ENCODE results near the gene ETFA.
"Not testable (repeated sequence)": the region's sequence is repeated elsewhere in the genome, so short reads cannot be mapped to it uniquely, and the experiment has no call there.

The ETFA gene

GRCh38 chr15:76324066-76324465 is 12.8 kb upstream of the ETFA start:
- no peak for DNase-seq

- DNase-seq, result no peak
These were observed 10.3 kb upstream of the ETFA start for GRCh38 chr15:76321602-76322001.

- DNase-seq, result no peak
These were observed 9.9 kb upstream of the ETFA start for GRCh38 chr15:76321171-76321570.

GRCh38 chr15:76320012-76320411 is 8.7 kb upstream of the ETFA start:
- DNase-seq, result no peak

- DNase-seq, result no peak
These were observed 2.5 kb upstream of the ETFA start for GRCh38 chr15:76313731-76314130.

- not testable (repeated sequence) for DNase-seq
These were observed 1.9 kb upstream of the ETFA start for GRCh38 chr15:76313175-76313567.

GRCh38 chr15:76312540-76313174 is 1.4 kb upstream of the ETFA start:
- peak; percentile 24 for DNase-seq

GRCh38 chr15:76310475-76311099 is 682 bp downstream of the ETFA start:
- peak; percentile 75 for DNase-seq

- no peak for DNase-seq
These were observed 1.5 kb downstream of the ETFA start for GRCh38 chr15:76309601-76310330.

- no peak for DNase-seq
These were observed 7.4 kb downstream of the ETFA start for GRCh38 chr15:76303909-76304308.

GRCh38 chr15:76299786-76300185 is 11.5 kb downstream of the ETFA start:
- DNase-seq, result peak; percentile 56

- DNase-seq, result no peak
These were observed 12.3 kb downstream of the ETFA start for GRCh38 chr15:76298986-76299385.

- DNase-seq, result not testable (repeated sequence)
These were observed 13.3 kb downstream of the ETFA start for GRCh38 chr15:76297951-76298350.

GRCh38 chr15:76296849-76297248 is 14.4 kb downstream of the ETFA start:
- DNase-seq, result no peak

GRCh38 chr15:76294463-76294862 is 16.8 kb downstream of the ETFA start:
- not testable (repeated sequence) for DNase-seq

- no peak for DNase-seq
These were observed 17.9 kb downstream of the ETFA start for GRCh38 chr15:76293361-76293760.

GRCh38 chr15:76289582-76289981 is 21.7 kb downstream of the ETFA start:
- DNase-seq, result peak; percentile 76

GRCh38 chr15:76286271-76286879 is 24.9 kb downstream of the ETFA start:
- peak; percentile 24 for DNase-seq

- peak; percentile 59 for DNase-seq
These were observed 25.9 kb downstream of the ETFA start for GRCh38 chr15:76285241-76285825.

GRCh38 chr15:76282465-76282864 is 28.8 kb downstream of the ETFA start:
- DNase-seq, result peak; percentile 18

GRCh38 chr15:76278651-76279050 is 32.6 kb downstream of the ETFA start:
- no peak for DNase-seq

- DNase-seq, result no peak
These were observed 36.4 kb downstream of the ETFA start for GRCh38 chr15:76274821-76275220.

GRCh38 chr15:76274226-76274625 is 37.0 kb downstream of the ETFA start:
- no peak for DNase-seq

All from hematopoietic multipotent progenitor cell treated with erythropoietin and hydrocortisone succinate and interleukin-3 and kit ligand, for 4 days (in vitro differentiated cells).